Type B pancreatic cell (in vitro differentiated cells): ENCODE measurements around the gene NTHL1. TPM values are rescaled to one million over a fixed set of nuclear protein-coding genes. Genes with fewer than 3 reads are reported as not detected.

Experiments
- DNase-seq: peaks from one replicate; pipeline ENCODE4 v3.0.0; 2021; ENCODE audit warnings: mixed read lengths; ENCODE audit not compliant: unreplicated experiment; ENCODE audit errors: extremely low spot score
- H3K27ac Mint-ChIP-seq: 2 replicates; pipeline ENCODE4 v1.8.0; 2021; ENCODE audit warnings: mild to moderate bottlenecking, mixed read lengths
- H3K27me3 Mint-ChIP-seq: 2 replicates; pipeline ENCODE4 v1.8.0; 2021; ENCODE audit warnings: mixed read lengths
- H3K36me3 Mint-ChIP-seq: 2 replicates; pipeline ENCODE4 v1.8.0; 2021; ENCODE audit warnings: mixed read lengths
- H3K4me1 Mint-ChIP-seq: one replicate; pipeline ENCODE4 v1.8.0; 2021; ENCODE audit warnings: mixed read lengths; ENCODE audit not compliant: unreplicated experiment
- H3K4me3 Mint-ChIP-seq: 2 replicates; pipeline ENCODE4 v1.8.0; 2021; ENCODE audit warnings: mild to moderate bottlenecking, mixed read lengths
- H3K9me3 Mint-ChIP-seq: 2 replicates; pipeline ENCODE4 v1.8.0; 2021; ENCODE audit warnings: mixed read lengths
- CTCF ChIP-seq: fragments of 200-600 bp; sonication (generic); conservative IDR thresholded peaks from 2 replicates; pipeline ENCODE4 v1.5.0; 2021; ENCODE audit warnings: antibody characterized with exemption, mild to moderate bottlenecking
- total RNA-seq: library from RNA; stranded (reverse); gene quantifications from 2 replicates; pipeline ENCODE4 v1.2.1, GENCODE V29; 2021; ENCODE audit warnings: low replicate concordance

NTHL1 gene
- total RNA-seq, 1 donor from 2014 or later, result 37.6 TPM

GRCh38 chr16:2002406-2003230, 45.0 kb downstream of the NTHL1 start:
- H3K4me3 Mint-ChIP-seq, result no peak overlapping the region
- TF ChIP-seq CTCF, result no peak
- H3K4me1 Mint-ChIP-seq, result no peaks in the 10 kb centered on the region
- H3K36me3 Mint-ChIP-seq, result no peaks in the 10 kb centered on the region
- H3K9me3 Mint-ChIP-seq, result no peaks in the 10 kb centered on the region
- H3K27ac Mint-ChIP-seq, result no peak overlapping the region
- no peak for DNase-seq
- H3K27me3 Mint-ChIP-seq, result no peaks in the 10 kb centered on the region

GRCh38 chr16:2001456-2002355, 45.9 kb downstream of the NTHL1 start:
- no peak overlapping the region for H3K4me3 Mint-ChIP-seq
- DNase-seq, result no peak
- TF ChIP-seq CTCF, result no peak
- no peaks in the 10 kb centered on the region for H3K9me3 Mint-ChIP-seq
- no peaks in the 10 kb centered on the region for H3K27me3 Mint-ChIP-seq
- H3K4me1 Mint-ChIP-seq, result no peaks in the 10 kb centered on the region
- H3K27ac Mint-ChIP-seq, result no peak overlapping the region
- H3K36me3 Mint-ChIP-seq, result peaks cover 3% of the 10 kb centered on the region

- no peak overlapping the region for H3K27ac Mint-ChIP-seq
- TF ChIP-seq CTCF, result no peak
- H3K4me3 Mint-ChIP-seq, result no peak overlapping the region
- no peaks in the 10 kb centered on the region for H3K4me1 Mint-ChIP-seq
- H3K27me3 Mint-ChIP-seq, result no peaks in the 10 kb centered on the region
- no peaks in the 10 kb centered on the region for H3K9me3 Mint-ChIP-seq
- DNase-seq, result no peak
- H3K36me3 Mint-ChIP-seq, result peaks cover 3% of the 10 kb centered on the region
Measured at GRCh38 chr16:2001035-2001434, 46.6 kb downstream of the NTHL1 start.

GRCh38 chr16:1999866-2000514, 47.6 kb downstream of the NTHL1 start:
- no peak for DNase-seq
- Mint-ChIP-seq H3K4me3 (no peak overlapping the region), H3K27ac (no peak overlapping the region), H3K4me1 (no peaks in the 10 kb centered on the region), H3K27me3 (no peaks in the 10 kb centered on the region), H3K36me3 (peaks cover 3% of the 10 kb centered on the region), H3K9me3 (no peaks in the 10 kb centered on the region)
- TF ChIP-seq CTCF, result no peak
